Fibroblast of mammary gland (primary cell): ENCODE results near the gene PHPT1.
A peak's percentile ranks its signal among the peaks of the same experiment; 100 is the strongest.

Source experiments
- DNase-seq: peaks from one replicate; pipeline ENCODE4 v3.0.0-alpha.2; 2010; ENCODE audit warnings: low read depth
- H3K4me3 ChIP-seq: 2 replicates; pipeline ENCODE4 v1.5.1; 2011; ENCODE audit warnings: low read depth, mild to moderate bottlenecking, low read length, moderate library complexity; ENCODE audit not compliant: control insufficient read depth
- TF ChIP-seq, protein P1 (sequence below): conservative IDR thresholded peaks from 2 replicates; pipeline ENCODE4 v1.5.1; 2011; ENCODE audit warnings: low read depth, low read length, inconsistent platforms; ENCODE audit not compliant: control insufficient read depth, insufficient read depth

Gene PHPT1

DNA sequence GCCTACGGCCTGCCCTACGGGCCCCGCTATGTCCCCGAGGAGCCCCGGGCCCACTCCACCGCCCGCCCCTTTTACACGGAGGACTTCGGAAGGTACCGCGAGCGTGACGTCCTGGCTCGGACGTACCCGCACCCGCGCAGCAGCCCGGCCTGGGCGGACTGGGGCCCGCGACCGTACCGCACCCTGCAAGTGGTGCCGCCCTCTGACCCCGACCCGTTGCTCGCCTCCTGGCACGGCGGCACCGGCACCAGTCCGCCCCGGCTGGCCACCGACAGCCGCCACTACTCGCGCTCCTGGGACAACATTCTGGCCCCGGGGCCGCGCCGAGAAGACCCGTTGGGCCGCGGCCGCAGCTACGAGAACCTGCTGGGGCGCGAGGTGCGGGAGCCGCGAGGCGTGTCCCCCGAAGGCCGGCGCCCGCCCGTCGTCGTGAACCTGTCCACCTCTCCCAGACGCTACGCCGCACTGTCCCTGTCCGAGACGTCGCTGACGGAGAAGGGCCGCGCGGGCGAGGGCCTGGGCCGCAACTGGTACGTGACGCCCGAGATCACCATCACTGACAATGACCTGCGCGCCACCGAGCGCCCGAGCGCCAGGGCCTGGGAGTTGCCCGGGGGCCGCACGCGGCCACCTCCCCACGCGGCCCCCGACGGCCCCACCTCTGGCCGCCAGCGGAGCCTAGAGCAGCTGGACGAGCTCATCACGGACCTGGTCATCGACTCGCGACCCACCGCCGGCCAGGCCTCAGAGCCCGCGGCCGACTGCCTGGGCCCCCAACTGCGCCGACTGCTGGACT, 3.5 kb upstream of the PHPT1 start:
- no peak overlapping the region for H3K4me3 ChIP-seq
- TF ChIP-seq, protein P1, sequence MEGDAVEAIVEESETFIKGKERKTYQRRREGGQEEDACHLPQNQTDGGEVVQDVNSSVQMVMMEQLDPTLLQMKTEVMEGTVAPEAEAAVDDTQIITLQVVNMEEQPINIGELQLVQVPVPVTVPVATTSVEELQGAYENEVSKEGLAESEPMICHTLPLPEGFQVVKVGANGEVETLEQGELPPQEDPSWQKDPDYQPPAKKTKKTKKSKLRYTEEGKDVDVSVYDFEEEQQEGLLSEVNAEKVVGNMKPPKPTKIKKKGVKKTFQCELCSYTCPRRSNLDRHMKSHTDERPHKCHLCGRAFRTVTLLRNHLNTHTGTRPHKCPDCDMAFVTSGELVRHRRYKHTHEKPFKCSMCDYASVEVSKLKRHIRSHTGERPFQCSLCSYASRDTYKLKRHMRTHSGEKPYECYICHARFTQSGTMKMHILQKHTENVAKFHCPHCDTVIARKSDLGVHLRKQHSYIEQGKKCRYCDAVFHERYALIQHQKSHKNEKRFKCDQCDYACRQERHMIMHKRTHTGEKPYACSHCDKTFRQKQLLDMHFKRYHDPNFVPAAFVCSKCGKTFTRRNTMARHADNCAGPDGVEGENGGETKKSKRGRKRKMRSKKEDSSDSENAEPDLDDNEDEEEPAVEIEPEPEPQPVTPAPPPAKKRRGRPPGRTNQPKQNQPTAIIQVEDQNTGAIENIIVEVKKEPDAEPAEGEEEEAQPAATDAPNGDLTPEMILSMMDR: no peak
- DNase-seq: no peak

- H3K4me3 ChIP-seq: no peak overlapping the region
- TF ChIP-seq, protein P1: no peak
- DNase-seq: no peak
Measured at GRCh38 chr9:136846376-136847087, 2.7 kb upstream of the PHPT1 start.

GRCh38 chr9:136847088-136847825, 2.0 kb upstream of the PHPT1 start:
- H3K4me3 ChIP-seq: peak overlapping the region; percentile 81
- TF ChIP-seq, protein P1: no peak
- DNase-seq: peak; percentile 61

DNA sequence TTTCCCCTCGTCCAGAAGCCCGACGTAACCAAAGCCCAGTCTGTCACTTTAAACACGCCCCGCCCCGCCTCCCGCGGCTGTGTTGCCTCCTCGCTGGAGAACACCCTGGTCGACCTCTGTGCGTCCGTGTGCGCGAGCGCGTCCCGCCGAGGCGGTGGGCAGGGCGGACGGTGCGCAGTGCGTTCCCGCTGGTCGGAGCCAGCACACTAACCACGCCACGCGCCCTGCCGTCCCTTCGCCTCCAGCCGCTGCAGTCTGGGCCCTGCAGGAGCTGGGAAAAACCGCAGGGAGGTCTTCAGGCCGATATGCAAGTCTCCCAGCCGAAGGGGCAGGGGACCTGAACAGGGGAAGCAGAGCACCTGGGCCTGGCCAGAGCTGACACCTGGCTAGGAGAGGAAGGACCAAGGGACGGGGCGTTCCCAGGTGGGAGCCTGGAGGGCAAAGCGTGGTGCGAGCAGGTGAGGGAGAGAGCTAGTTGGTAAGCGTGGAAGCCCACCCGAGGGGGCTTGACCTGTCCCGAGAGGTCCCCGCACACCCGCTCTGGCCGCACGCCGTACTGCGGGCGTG, 1.3 kb upstream of the PHPT1 start:
- peak; percentile 78 for DNase-seq
- H3K4me3 ChIP-seq: peak overlapping the region; percentile 81
- TF ChIP-seq, protein P1: no peak

- H3K4me3 ChIP-seq: peak overlapping the region; percentile 81
- DNase-seq: peak; percentile 19
- TF ChIP-seq, protein P1: no peak
Measured at GRCh38 chr9:136848393-136849037, 694 bp upstream of the PHPT1 start.
